GM20000 (cell line): Measurements from ENCODE around the gene QRICH2.

Experiments
- DNase-seq: peaks from one replicate; pipeline ENCODE4 v3.0.0; 2012; ENCODE audit warnings: low spot score
- TF ChIP-seq, protein P1 (sequence below): IDR thresholded peaks from 2 replicates; pipeline ENCODE4 v1.5.1; 2012; ENCODE audit warnings: mild to moderate bottlenecking, control low read depth; ENCODE audit errors: extremely low read depth, missing control alignments

The QRICH2 gene

DNA sequence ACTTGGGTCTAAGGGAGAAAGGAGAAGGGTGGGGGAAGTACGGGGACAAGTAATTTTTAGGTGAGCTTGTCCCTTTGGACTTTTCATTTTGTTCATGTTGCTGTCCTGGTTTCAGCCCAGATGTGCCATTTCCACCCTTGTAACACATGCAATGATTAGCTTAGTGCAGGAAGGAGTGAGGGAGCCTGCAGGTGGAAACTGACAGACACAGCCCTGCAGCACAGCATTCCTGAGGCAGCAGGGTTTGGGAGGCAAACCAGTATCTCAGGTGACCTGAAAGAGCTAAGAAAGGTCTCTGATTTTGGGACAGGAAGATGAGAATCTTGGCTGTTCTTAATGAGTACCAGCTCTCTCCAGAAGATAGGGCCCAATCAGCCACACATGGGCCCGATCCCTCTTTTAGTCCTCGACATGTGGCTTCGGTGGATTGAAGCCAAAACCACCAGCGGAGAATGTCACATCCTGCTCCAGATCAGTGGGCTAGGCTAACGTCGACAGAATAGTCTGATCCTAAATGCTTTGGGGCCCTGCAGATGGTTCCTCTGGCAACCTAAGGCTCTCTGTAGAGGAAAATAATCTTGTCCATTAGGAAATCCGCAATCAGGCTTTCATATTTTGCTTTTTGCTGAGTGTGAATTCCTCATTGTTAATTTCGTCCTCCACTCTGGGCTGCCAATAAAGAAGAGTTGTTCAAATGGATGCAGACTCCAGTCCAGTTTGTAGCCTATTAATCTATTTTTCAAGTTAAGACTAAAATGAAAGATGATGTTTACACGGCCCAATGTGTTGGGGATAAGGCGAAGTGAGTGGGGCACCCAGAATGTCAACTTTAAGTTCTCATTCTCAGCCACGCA is 64.0 kb downstream of the QRICH2 start:
- TF ChIP-seq, protein P1, sequence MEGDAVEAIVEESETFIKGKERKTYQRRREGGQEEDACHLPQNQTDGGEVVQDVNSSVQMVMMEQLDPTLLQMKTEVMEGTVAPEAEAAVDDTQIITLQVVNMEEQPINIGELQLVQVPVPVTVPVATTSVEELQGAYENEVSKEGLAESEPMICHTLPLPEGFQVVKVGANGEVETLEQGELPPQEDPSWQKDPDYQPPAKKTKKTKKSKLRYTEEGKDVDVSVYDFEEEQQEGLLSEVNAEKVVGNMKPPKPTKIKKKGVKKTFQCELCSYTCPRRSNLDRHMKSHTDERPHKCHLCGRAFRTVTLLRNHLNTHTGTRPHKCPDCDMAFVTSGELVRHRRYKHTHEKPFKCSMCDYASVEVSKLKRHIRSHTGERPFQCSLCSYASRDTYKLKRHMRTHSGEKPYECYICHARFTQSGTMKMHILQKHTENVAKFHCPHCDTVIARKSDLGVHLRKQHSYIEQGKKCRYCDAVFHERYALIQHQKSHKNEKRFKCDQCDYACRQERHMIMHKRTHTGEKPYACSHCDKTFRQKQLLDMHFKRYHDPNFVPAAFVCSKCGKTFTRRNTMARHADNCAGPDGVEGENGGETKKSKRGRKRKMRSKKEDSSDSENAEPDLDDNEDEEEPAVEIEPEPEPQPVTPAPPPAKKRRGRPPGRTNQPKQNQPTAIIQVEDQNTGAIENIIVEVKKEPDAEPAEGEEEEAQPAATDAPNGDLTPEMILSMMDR, result no peak
- DNase-seq, result no peak

DNA sequence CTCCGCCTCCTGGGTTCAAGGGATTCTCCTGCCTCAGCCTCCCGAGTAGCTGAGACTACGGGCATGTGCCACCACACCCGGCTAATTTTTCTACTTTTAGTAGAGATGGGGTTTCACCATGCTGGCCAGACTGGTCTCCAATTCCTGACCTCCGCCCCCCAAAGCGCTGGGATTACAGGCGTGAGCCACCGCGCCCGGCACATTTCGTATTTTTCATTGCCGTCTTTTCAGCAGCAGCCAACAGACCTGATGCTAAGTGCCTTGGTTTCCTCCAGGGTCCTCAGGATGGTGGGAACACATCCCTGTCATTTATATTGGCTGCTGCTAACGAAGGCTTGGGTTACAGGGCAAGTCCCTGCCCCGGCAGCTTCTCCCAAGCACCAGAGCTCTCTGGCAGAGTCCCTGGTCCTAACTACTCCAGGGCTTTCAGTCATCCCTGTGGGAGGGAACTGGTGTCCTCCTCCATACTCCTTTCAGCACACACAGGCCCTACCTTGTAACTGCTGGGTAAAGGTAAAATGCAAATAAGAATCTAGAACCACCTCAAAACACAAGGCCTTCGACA is 66.3 kb downstream of the QRICH2 start:
- DNase-seq, result no peak
- TF ChIP-seq, protein P1, result no peak

DNA sequence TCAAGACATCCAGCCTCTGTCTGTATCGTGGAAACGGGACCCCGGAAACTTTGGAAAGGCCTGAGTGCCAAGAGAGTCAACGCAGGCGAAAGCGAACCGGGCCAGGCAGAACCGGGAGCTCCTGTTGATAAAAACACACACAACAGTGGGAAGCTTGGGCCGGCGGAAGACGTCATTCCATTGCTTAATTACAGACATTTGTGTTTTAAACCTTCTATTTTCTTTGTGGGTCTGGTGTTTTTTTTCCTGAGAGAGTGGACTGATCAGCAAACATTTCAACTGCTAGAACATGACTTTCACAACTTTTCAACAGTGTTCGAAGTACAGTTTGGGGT is 66.9 kb downstream of the QRICH2 start:
- TF ChIP-seq, protein P1, result no peak

DNA sequence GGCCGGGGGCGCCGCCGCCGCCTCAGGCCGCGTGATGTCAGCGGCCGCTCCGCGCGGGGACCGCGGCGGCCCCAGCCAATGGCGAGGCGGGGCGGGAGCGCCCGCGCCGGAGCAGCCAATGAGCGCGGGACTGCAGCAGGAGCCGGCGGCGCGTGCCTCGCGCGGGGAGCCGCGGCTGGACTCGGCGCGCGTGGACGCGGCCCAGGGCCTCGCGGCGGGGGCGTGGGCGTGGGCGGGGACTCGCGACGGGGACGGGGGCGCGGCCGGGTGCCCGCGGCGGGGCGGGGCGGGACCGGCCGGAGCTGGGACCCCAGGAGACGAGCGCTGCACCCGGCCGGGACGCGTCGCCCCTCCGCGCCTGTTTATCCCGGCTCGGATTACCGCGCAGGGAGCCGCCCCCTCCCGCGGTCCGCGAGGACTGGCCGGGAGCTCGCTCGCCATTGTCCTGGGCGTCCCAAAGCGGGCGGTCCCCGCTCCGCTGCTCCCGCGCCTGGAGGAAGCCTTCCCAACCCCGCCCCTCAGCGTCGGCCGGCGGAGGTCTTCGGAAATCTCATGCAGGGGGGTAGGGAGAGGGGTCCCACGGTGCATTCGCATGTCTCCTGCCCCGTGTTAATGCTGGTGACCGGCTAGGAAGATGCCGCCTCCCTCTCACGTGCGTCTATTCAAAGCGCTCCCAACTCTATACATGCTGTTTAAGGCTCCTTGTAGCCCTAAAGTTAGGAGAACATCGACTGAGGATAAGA is 67.4 kb downstream of the QRICH2 start, which contains the start of gene RNF157:
TSS of gene RNF157 (minus strand) at position 33 of the 743 bp plus-strand sequence. CDS start 253 bp downstream, outside the sequence.
- TF ChIP-seq, protein P1, result no peak
- peak; percentile 93 for DNase-seq

More for the DNA sequence above, 66.9 kb downstream of the QRICH2 start:
- no peak for DNase-seq

DNA sequence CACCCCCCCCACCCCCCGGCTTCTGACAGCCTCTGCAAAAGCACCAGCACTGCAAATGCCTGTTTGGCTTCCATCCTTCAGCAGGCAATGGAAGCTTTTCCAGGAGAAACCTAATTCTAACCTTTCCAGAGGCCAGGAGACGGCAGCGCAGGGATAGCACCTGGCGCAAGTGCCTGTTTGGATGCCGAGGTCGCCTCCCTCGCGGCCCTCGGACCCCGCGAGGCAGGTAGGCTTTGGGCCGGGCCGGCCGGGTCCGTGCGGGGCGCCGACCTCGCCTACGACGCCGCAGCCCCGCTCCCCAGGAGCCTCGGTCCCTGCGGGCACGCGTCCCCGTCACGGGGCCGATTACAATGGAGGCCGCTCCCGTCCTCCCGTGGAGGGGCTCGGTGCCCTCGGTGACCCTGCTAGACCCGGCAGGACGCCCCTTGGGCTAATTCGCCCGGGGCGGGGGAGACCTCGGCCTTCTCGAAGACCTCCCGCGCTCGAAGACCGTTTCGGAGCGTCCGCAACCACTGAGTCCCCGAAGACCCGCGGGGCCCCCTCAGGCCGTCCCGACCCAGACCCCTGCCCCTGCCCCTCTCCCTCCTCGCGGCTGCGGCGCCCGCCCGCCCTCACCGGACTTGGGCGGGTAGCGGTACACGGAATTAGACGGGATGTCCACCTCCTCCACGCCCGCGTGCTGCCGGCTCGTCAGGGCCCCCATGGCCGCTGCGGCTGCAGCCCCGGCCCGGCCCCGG is 68.4 kb downstream of the QRICH2 start:
- DNase-seq, result no peak
- TF ChIP-seq, protein P1, result no peak

- DNase-seq, result no peak
- TF ChIP-seq, protein P1, result no peak
These were observed 69.1 kb downstream of the QRICH2 start for GRCh38 chr17:76238847-76239537.
